ENCODE measurements around the gene AIFM3.

DNA sequence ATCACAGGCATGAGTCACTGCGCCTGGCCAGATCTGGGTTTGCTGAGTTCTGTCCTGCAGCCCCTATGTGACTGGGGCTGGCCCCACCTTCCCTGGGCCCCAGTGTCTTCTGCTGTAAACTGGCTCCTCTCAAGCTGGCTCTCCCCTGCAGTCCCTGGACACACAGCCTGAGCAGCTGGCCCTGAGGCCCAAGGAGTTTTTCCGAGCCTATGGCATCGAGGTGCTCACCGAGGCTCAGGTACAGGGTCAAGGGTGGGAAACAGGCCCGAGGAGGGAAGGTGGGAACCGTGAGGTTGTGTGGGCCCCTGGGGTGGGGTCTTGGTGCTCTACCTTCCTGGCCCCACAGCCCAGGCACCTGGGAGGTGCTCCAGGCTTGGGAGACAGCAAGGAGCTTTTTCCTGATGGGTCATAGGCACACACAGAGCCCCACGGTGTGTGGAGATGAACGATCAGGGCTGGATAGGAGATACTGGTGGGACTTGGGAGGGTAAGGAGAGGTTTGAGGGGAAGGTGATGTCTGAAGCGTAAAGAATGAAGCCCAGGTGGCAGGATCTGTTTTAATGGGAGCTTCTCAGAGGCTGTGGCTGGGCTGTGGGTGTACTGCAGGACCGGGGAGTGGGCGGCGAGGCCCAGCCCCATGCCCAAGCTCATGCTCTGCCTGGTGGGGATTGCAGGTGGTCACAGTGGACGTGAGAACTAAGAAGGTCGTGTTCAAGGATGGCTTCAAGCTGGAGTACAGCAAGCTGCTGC, 8.7 kb downstream of the AIFM3 start:
- TF ChIP-seq, protein P1, sequence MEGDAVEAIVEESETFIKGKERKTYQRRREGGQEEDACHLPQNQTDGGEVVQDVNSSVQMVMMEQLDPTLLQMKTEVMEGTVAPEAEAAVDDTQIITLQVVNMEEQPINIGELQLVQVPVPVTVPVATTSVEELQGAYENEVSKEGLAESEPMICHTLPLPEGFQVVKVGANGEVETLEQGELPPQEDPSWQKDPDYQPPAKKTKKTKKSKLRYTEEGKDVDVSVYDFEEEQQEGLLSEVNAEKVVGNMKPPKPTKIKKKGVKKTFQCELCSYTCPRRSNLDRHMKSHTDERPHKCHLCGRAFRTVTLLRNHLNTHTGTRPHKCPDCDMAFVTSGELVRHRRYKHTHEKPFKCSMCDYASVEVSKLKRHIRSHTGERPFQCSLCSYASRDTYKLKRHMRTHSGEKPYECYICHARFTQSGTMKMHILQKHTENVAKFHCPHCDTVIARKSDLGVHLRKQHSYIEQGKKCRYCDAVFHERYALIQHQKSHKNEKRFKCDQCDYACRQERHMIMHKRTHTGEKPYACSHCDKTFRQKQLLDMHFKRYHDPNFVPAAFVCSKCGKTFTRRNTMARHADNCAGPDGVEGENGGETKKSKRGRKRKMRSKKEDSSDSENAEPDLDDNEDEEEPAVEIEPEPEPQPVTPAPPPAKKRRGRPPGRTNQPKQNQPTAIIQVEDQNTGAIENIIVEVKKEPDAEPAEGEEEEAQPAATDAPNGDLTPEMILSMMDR (IDR thresholded peaks at IDR 0.05 in 2 of 3, conservative IDR thresholded peaks at IDR 0.05 in 1 of 3; ENCODE audit: borderline replicate concordance in 1 of 3, insufficient read depth in 1 of 3, low read depth in 2 of 3, low read length in 2 of 3), result no peak
- TF ChIP-seq SRF (IDR thresholded peaks at IDR 0.05; ENCODE audit: low read depth), result no peak
- TF ChIP-seq POLR2AphosphoS5 (IDR thresholded peaks at IDR 0.05; ENCODE audit: low read depth, low read length), result no peak
- no peak for TF ChIP-seq EZH2phosphoT487 (IDR thresholded peaks at IDR 0.05; ENCODE audit: borderline replicate concordance)
- TF ChIP-seq POLR2A (IDR thresholded peaks at IDR 0.05; ENCODE audit: borderline replicate concordance, extremely low read depth, insufficient read depth, insufficient read length), result no peak
- no peak for TF ChIP-seq CEBPB (IDR thresholded peaks at IDR 0.05; ENCODE audit: low read depth)
- TF ChIP-seq SP1 (IDR thresholded peaks at IDR 0.05; ENCODE audit: low read depth), result no peak
- TF ChIP-seq, protein P2, sequence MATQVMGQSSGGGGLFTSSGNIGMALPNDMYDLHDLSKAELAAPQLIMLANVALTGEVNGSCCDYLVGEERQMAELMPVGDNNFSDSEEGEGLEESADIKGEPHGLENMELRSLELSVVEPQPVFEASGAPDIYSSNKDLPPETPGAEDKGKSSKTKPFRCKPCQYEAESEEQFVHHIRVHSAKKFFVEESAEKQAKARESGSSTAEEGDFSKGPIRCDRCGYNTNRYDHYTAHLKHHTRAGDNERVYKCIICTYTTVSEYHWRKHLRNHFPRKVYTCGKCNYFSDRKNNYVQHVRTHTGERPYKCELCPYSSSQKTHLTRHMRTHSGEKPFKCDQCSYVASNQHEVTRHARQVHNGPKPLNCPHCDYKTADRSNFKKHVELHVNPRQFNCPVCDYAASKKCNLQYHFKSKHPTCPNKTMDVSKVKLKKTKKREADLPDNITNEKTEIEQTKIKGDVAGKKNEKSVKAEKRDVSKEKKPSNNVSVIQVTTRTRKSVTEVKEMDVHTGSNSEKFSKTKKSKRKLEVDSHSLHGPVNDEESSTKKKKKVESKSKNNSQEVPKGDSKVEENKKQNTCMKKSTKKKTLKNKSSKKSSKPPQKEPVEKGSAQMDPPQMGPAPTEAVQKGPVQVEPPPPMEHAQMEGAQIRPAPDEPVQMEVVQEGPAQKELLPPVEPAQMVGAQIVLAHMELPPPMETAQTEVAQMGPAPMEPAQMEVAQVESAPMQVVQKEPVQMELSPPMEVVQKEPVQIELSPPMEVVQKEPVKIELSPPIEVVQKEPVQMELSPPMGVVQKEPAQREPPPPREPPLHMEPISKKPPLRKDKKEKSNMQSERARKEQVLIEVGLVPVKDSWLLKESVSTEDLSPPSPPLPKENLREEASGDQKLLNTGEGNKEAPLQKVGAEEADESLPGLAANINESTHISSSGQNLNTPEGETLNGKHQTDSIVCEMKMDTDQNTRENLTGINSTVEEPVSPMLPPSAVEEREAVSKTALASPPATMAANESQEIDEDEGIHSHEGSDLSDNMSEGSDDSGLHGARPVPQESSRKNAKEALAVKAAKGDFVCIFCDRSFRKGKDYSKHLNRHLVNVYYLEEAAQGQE (IDR thresholded peaks at IDR 0.05; ENCODE audit: low read depth), result no peak
- no peak for TF ChIP-seq RAD21 (IDR thresholded peaks at IDR 0.05; ENCODE audit: low read depth)
- TF ChIP-seq, protein P3, sequence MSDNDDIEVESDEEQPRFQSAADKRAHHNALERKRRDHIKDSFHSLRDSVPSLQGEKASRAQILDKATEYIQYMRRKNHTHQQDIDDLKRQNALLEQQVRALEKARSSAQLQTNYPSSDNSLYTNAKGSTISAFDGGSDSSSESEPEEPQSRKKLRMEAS (IDR thresholded peaks at IDR 0.05), result no peak
